GM11168 (cell line): ENCODE results near the gene POU3F1.

Experiments used
- in situ Hi-C: fragments of 300-500 bp; cut with MboI; formaldehyde crosslinking; loops from one replicate; pipeline ENCODE4 v1.12.0; 2022; ENCODE audit warnings: low sequenced_read_pairs; ENCODE audit not compliant: unreplicated experiment

POU3F1 gene

GRCh38 chr1:37995751-37996345 lies 50.7 kb downstream of the POU3F1 start:
- in situ Hi-C loops: no loop called here

DNA sequence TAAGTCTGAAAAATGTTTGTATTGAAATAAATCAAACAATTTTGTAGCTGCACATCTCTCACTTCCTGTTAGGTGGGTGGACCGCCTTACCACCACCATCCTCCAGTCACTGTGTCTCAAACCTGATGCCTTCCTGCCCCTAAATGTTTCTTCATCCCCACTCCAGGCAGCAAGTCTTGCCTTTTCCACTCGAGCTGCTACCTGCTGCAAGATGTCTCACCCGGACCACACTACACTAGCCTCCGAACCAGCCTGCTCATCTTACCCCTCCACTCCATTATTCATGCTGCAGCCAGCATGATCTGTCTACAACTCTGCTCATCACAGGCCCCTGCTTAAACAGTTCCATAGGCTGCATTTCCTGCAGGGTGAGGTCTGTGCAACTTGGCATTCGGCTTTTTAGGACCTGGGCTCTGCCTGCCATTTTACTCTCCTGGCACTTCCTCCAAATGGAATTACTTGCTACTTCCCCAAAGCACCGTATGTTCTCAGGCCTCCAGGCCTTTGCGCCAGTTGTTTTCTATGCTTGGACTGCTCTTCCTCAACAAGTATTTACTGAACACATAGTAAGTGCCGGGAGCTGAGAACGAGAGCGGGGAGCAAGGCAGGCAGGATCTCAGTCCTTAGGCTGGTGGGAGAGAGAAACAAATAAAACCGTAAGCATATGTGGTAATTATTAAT lies 51.6 kb downstream of the POU3F1 start:
- in situ Hi-C loops: no loop called here
